Muscle of leg (tissue), 11 donors: Measurements from ENCODE around the gene EEF1B2. TPM values are rescaled to one million over a fixed set of nuclear protein-coding genes. Genes with fewer than 3 reads are reported as not detected.
"Not testable (repeated sequence)": the region's sequence is repeated elsewhere in the genome, so short reads cannot be mapped to it uniquely, and the experiment has no call there.

Experiments used
- DNase-seq: peaks from one replicate; pipeline ENCODE4 v3.0.0; 2013
- H3K27ac ChIP-seq: one replicate; pipeline ENCODE4 v1.5.1; 2013; ENCODE audit warnings: mild to moderate bottlenecking, low read length, control low read depth
- H3K27me3 ChIP-seq: one replicate; pipeline ENCODE4 v1.6.1; 2013; ENCODE audit warnings: low read length; ENCODE audit not compliant: control insufficient read depth, insufficient read depth
- H3K36me3 ChIP-seq: one replicate; pipeline ENCODE4 v1.6.1; 2013; ENCODE audit warnings: low read length; ENCODE audit not compliant: control insufficient read depth, insufficient read depth
- H3K4me1 ChIP-seq: one replicate; pipeline ENCODE4 v1.6.1; 2013; ENCODE audit warnings: low read length; ENCODE audit not compliant: control insufficient read depth, insufficient read depth
- H3K4me3 ChIP-seq: one replicate; pipeline ENCODE4 v1.5.1; 2013; ENCODE audit warnings: low read length, control low read depth
- H3K9me3 ChIP-seq: replicated peaks from 2 replicates; pipeline ENCODE4 v1.6.1; 2013; ENCODE audit warnings: low read depth, low read length; ENCODE audit not compliant: control insufficient read depth
- WGBS: methylation state at CpG from one replicate; pipeline ENCODE4 v1.1.5; 2013; ENCODE audit warnings: missing lambda C conversion rate; ENCODE audit not compliant: insufficient coverage; 5-methylcytosine and 5-hydroxymethylcytosine counted together
- polyA plus RNA-seq, 8 donors: library from polyadenylated mRNA; unstranded; fragments of 120-200 nt; gene quantifications; one replicate each; pipeline versions ENCODE4 v1.2.1 to v1.2.3, GENCODE V29; 2013; ENCODE audit warnings: inconsistent platforms in 1 of 8, low replicate concordance in 1 of 8; ENCODE audit not compliant: insufficient read length in 8 of 8, insufficient read depth in 1 of 8
- total RNA-seq: library from RNA; stranded (reverse); fragments of 120-200 nt; gene quantifications from one replicate; pipeline ENCODE4 v1.2.4, GENCODE V29; 2013

EEF1B2 gene
- total and polyA plus RNA-seq, 9 donors = 842 to 1,149 (median 951) TPM

DNA sequence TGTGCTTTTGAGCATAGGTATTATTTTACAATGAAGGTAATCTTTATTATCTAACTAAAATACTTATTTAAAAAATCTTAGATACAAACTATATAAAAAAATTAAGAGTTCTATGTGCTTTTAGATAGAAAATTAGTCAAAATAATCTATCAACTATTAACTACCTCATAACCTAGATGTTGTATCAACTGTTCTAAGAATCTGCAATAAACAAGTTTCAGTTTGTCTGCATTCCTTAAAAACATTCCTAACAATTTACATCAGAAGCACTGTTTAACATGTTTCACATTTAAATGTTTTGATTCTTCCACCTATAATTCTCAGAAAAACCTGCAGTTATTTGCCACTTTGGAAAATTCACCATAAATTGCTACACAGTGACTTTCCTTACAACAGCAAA is 33.8 kb upstream of the EEF1B2 start:
- H3K4me1 ChIP-seq = no peaks in the 10 kb centered on the region
- H3K27me3 ChIP-seq = no peaks in the 10 kb centered on the region
- no peaks in the 10 kb centered on the region for H3K9me3 ChIP-seq
- H3K27ac ChIP-seq = no peak overlapping the region
- no peak overlapping the region for H3K4me3 ChIP-seq
- peaks cover 48% of the 10 kb centered on the region for H3K36me3 ChIP-seq
- DNase-seq = no peak

GRCh38 chr2:206127656-206128055 is 32.0 kb upstream of the EEF1B2 start:
- DNase-seq = no peak
- H3K36me3 ChIP-seq = peaks cover 43% of the 10 kb centered on the region
- H3K4me1 ChIP-seq = no peaks in the 10 kb centered on the region
- H3K27ac ChIP-seq = no peak overlapping the region
- no peak overlapping the region for H3K4me3 ChIP-seq
- H3K27me3 ChIP-seq = no peaks in the 10 kb centered on the region
- no peaks in the 10 kb centered on the region for H3K9me3 ChIP-seq

GRCh38 chr2:206143451-206143850 is 16.2 kb upstream of the EEF1B2 start:
- no peaks in the 10 kb centered on the region for H3K4me1 ChIP-seq
- no peak overlapping the region for H3K27ac ChIP-seq
- peaks cover 65% of the 10 kb centered on the region for H3K36me3 ChIP-seq
- H3K27me3 ChIP-seq = no peaks in the 10 kb centered on the region
- no CpG with 5 or more reads among the region's 4 CpGs for WGBS
- H3K4me3 ChIP-seq = no peak overlapping the region
- H3K9me3 ChIP-seq = no peaks in the 10 kb centered on the region
- DNase-seq = no peak

- Histone ChIP-seq H3K9me3 (no peaks in the 10 kb centered on the region), H3K4me1 (no peaks in the 10 kb centered on the region), H3K36me3 (peaks cover 60% of the 10 kb centered on the region), H3K4me3 (no peak overlapping the region), H3K27me3 (no peaks in the 10 kb centered on the region), H3K27ac (no peak overlapping the region)
- no peak for DNase-seq
- no CpG with 5 or more reads among the region's 2 CpGs for WGBS
These were observed 15.3 kb upstream of the EEF1B2 start for GRCh38 chr2:206144383-206144782.

DNA sequence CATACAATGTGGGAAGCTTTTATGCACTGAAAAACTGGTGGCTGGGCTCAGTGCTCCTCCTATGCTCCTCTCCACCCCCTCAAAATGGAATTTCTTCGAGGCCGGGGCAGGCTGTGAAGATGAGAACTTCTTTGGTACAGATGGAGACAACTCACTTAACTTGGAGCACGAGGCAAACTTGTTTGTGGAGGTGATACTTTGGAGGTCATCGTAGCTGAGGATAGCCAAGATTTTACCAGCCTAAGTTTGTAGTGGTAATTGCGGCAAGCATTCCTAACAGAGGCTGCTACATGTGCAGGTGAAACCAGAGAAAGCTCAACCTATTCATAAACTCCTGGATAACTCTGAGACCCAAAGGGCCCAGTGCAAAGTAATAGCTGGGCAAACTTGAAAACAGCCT is 14.0 kb upstream of the EEF1B2 start:
- Histone ChIP-seq H3K4me1 (no peaks in the 10 kb centered on the region), H3K4me3 (no peak overlapping the region), H3K27ac (no peak overlapping the region), H3K9me3 (no peaks in the 10 kb centered on the region), H3K36me3 (peaks cover 57% of the 10 kb centered on the region), H3K27me3 (no peaks in the 10 kb centered on the region)
- 100% methylated on average over 1 of the region's 5 CpGs for WGBS
- no peak for DNase-seq

- Histone ChIP-seq H3K27ac (no peak overlapping the region), H3K4me1 (no peaks in the 10 kb centered on the region), H3K36me3 (peaks cover 36% of the 10 kb centered on the region), H3K27me3 (no peaks in the 10 kb centered on the region), H3K4me3 (no peak overlapping the region), H3K9me3 (no peaks in the 10 kb centered on the region)
- WGBS = no CpG with 5 or more reads among the region's 1 CpG
- no peak for DNase-seq
These were observed 10.4 kb upstream of the EEF1B2 start for GRCh38 chr2:206149330-206149729.

DNA sequence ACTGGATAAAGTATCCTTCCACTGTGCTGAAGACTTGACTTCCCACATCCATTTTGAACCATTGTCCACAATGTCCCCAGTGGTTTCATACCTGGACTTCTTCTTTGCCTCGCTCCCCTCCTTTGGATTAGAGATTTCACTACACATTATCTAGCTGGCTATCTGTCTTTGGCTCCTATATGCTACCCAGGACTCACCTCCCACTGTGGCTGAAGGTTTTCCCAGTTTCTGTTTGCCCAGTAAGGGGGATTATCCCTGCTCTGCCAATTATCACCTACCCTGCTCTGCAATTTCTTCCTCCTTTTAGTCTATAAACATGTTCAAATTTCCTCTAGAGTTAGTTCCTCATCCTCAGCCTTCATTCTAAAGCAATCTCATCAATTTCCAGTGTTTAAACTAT is 9.5 kb upstream of the EEF1B2 start:
- no peak overlapping the region for H3K27ac ChIP-seq
- no peaks in the 10 kb centered on the region for H3K9me3 ChIP-seq
- DNase-seq = no peak
- WGBS = no CpG with 5 or more reads among the region's 1 CpG
- H3K4me1 ChIP-seq = no peaks in the 10 kb centered on the region
- H3K27me3 ChIP-seq = no peaks in the 10 kb centered on the region
- H3K36me3 ChIP-seq = peaks cover 36% of the 10 kb centered on the region
- H3K4me3 ChIP-seq = no peak overlapping the region

- Histone ChIP-seq H3K27ac (no peak overlapping the region), H3K4me1 (no peaks in the 10 kb centered on the region), H3K27me3 (no peaks in the 10 kb centered on the region), H3K9me3 (no peaks in the 10 kb centered on the region), H3K36me3 (peaks cover 33% of the 10 kb centered on the region), H3K4me3 (no peak overlapping the region)
- WGBS = no CpG with 5 or more reads among the region's 4 CpGs
- no peak for DNase-seq
These were observed 9.1 kb upstream of the EEF1B2 start for GRCh38 chr2:206150631-206151030.

- Histone ChIP-seq H3K27ac (no peak overlapping the region), H3K4me1 (peaks cover 3% of the 10 kb centered on the region), H3K27me3 (no peaks in the 10 kb centered on the region), H3K4me3 (no peak overlapping the region), H3K36me3 (peaks cover 12% of the 10 kb centered on the region), H3K9me3 (no peaks in the 10 kb centered on the region)
- DNase-seq = peak; percentile 13
- WGBS = no CpG with 5 or more reads among the region's 3 CpGs
These were observed 5.5 kb upstream of the EEF1B2 start for GRCh38 chr2:206154197-206154596.

DNA sequence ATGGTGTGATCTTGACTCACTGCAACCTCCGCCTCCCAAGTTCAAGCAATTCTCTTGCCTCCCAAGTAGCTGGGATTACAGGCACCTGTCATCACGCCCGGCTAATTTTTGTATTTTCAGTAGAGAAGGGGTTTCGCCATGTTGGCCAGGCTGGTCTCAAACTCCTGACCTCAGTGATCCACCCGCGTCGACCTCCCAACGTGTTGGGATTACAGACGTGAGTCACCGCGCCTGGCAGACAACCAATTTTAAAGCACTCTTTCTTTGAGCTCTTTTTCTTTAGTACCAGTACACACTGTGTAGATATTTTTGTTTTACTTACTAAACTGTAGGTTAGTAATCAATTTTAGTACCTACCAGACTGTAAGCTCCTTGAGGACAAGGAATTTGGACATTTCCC is 2.7 kb upstream of the EEF1B2 start:
- H3K9me3 ChIP-seq, H3K27me3 ChIP-seq, H3K4me3 ChIP-seq, H3K27ac ChIP-seq, DNase-seq: not testable (repeated sequence)
- H3K36me3 ChIP-seq = peaks cover 15% of the 10 kb centered on the region
- WGBS = no CpG with 5 or more reads among the region's 11 CpGs
- H3K4me1 ChIP-seq = peaks cover 10% of the 10 kb centered on the region

DNA sequence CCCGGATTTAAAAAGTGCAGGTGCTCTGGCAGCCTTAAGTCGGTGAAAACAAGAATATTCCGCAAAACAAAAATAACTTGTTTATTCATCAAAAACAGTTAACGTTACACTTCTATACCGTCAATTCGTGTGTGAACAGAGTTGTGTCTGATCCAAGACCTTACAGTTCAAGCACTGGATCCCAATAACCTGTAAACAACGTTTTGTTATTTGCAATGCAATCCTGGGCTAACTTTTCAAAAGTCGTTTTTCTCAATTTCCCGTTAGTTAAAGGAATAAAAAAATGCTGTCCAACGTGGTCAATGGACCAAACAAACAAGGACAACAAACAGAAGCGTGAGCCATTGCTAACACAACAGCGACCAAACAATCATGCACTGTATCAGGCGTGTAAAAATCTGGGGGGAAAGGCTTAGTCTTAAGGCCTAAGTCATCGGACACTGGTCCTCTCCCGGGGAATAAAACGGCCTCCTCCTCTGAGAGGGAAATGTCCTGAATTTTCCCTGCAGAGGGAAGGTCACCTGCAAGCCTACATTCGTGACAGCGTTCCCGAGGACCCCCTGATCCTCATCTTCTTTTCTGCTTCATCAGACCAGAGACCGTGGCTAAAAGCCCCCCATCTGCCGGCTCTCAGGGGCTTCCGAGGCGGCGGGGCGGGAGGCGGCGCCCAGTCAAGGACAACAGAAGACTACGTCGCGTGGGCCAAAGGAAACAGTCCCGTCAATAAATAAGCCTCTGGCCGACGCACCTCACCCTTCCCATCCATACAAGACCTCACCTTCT is 941 bp upstream of the EEF1B2 start:
- Histone ChIP-seq H3K9me3 (no peaks in the 10 kb centered on the region), H3K36me3 (peaks cover 24% of the 10 kb centered on the region), H3K4me1 (peaks cover 10% of the 10 kb centered on the region), H3K27me3 (no peaks in the 10 kb centered on the region), H3K4me3 (peak overlapping the region; percentile 90), H3K27ac (peak overlapping the region; percentile 98)
- WGBS = 0% methylated on average over 22 of the region's 33 CpGs
- DNase-seq = peak; percentile 63
